ENCODE measurements around the gene RPUSD2.
A peak's percentile ranks its signal among the peaks of the same experiment; 100 is the strongest.

Gene RPUSD2

DNA sequence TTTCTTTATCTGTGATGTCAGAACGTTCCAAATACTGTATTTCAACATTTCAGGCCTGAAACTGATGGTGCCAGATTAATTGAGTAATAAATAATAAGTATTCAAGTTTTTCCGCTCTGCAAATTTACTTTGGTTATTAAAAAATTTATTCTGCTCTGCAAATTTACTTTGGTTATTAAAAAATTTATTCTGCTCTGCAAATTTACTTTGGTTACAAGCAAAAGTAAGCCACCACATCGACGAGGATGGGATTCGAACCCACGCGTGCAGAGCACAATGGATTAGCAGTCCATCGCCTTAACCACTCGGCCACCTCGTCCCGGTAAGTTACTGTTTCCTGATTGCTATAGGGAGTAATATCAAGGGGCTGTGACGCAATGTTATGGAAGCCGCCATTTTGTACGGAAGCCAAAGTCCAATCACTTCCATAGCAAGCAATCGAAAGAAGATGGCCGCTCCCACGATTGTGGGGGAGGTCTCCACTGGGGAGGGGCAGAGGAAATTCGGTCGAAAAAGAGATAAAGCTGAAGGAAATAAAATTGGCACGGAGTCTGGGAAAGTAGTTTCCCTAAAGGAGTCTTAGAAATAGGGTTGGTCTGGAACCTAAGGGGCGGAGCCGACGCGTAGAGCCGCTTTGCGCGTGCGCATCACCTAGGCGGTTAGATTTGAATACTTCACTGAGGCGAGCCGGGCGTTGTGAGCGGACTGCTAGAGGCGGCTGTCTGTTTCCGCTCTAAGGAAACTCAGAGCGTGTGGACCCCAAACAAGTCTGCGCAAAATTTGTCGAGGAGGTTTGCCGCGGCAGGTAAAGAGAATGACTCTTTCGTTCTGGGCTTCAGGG lies 24.7 kb downstream of the RPUSD2 start, which contains the start of gene KNL1:
Gene KNL1, plus strand, starts transcription at position 662 of the 841 bp plus-strand sequence. CDS start 8,683 bp downstream, outside the sequence.
- Histone ChIP-seq H3K4me3 (replicated peaks; ENCODE audit: insufficient read depth, low read length) (peak within 1 kb of the TSS; percentile 73), H3K27me3 (ENCODE audit: insufficient read depth, poor library complexity, severe bottlenecking) (no peaks in the 10 kb centered on the region), H3K27ac (replicated peaks) (peak within 1 kb of the TSS; percentile 92)
- 0 out of 2 replicates have a peak, but pooled peaks have one; percentile 35 for TF ChIP-seq POLR2AphosphoS5 (IDR thresholded peaks at IDR 0.05; ENCODE audit: low read depth)
- TF ChIP-seq GABPA (IDR thresholded peaks at IDR 0.05; ENCODE audit: low read depth) = 0 out of 2 replicates have a peak, but pooled peaks have one; percentile 32
- peak; percentile 26; the same call in 1 of the 2 replicates for TF ChIP-seq SPI1 (IDR thresholded peaks at IDR 0.05; ENCODE audit: borderline replicate concordance, low read depth)
- TF ChIP-seq, protein P1, sequence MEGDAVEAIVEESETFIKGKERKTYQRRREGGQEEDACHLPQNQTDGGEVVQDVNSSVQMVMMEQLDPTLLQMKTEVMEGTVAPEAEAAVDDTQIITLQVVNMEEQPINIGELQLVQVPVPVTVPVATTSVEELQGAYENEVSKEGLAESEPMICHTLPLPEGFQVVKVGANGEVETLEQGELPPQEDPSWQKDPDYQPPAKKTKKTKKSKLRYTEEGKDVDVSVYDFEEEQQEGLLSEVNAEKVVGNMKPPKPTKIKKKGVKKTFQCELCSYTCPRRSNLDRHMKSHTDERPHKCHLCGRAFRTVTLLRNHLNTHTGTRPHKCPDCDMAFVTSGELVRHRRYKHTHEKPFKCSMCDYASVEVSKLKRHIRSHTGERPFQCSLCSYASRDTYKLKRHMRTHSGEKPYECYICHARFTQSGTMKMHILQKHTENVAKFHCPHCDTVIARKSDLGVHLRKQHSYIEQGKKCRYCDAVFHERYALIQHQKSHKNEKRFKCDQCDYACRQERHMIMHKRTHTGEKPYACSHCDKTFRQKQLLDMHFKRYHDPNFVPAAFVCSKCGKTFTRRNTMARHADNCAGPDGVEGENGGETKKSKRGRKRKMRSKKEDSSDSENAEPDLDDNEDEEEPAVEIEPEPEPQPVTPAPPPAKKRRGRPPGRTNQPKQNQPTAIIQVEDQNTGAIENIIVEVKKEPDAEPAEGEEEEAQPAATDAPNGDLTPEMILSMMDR (IDR thresholded peaks at IDR 0.05; ENCODE audit: insufficient read depth, low read length) = no peak
- no peak for TF ChIP-seq REST (IDR thresholded peaks at IDR 0.05; ENCODE audit: insufficient replicate concordance, low read depth)
- peak; percentile 71 to 90 for DNase-seq (ENCODE audit: low read depth in 1 of 2, low spot score in 1 of 2)

- Histone ChIP-seq H3K27ac (replicated peaks) (peak overlapping the region; percentile 92), H3K4me3 (replicated peaks; ENCODE audit: insufficient read depth, low read length) (peak overlapping the region; percentile 73)
- peak; percentile 47 to 67 for DNase-seq (ENCODE audit: low read depth in 1 of 2, low spot score in 1 of 2)
These were observed 25.3 kb downstream of the RPUSD2 start for GRCh38 chr15:40594429-40594836.

GRCh38 chr15:40595219-40595618 lies 26.1 kb downstream of the RPUSD2 start:
- peak overlapping the region; percentile 92 for H3K27ac ChIP-seq (replicated peaks)
- peak overlapping the region; percentile 73 for H3K4me3 ChIP-seq (replicated peaks; ENCODE audit: insufficient read depth, low read length)
- TF ChIP-seq SPI1 (IDR thresholded peaks at IDR 0.05; ENCODE audit: borderline replicate concordance, low read depth) = no peak
- no peak for TF ChIP-seq REST (IDR thresholded peaks at IDR 0.05; ENCODE audit: insufficient replicate concordance, low read depth)
- no peak for DNase-seq (ENCODE audit: low read depth in 1 of 2, low spot score in 1 of 2)
- H3K27me3 ChIP-seq (ENCODE audit: insufficient read depth, poor library complexity, severe bottlenecking) = no peaks in the 10 kb centered on the region

More at GRCh38 chr15:40594429-40594836, 25.3 kb downstream of the RPUSD2 start:
- H3K27me3 ChIP-seq (ENCODE audit: insufficient read depth, poor library complexity, severe bottlenecking) = no peaks in the 10 kb centered on the region
- TF ChIP-seq GABPA (IDR thresholded peaks at IDR 0.05; ENCODE audit: low read depth) = peak; percentile 20; the same call in 1 of the 2 replicates
- TF ChIP-seq REST (IDR thresholded peaks at IDR 0.05; ENCODE audit: insufficient replicate concordance, low read depth) = no peak

GRCh38 chr15:40595773-40596172 lies 26.7 kb downstream of the RPUSD2 start:
- H3K27ac ChIP-seq (replicated peaks) = no peak overlapping the region
- DNase-seq (ENCODE audit: low read depth in 1 of 2, low spot score in 1 of 2) = no peak
- no peaks in the 10 kb centered on the region for H3K27me3 ChIP-seq (ENCODE audit: insufficient read depth, poor library complexity, severe bottlenecking)
- no peak overlapping the region for H3K4me3 ChIP-seq (replicated peaks; ENCODE audit: insufficient read depth, low read length)
- TF ChIP-seq GABPA (IDR thresholded peaks at IDR 0.05; ENCODE audit: low read depth) (no peak), POLR2AphosphoS5 (IDR thresholded peaks at IDR 0.05; ENCODE audit: low read depth) (no peak), SPI1 (IDR thresholded peaks at IDR 0.05; ENCODE audit: borderline replicate concordance, low read depth) (no peak), REST (IDR thresholded peaks at IDR 0.05; ENCODE audit: insufficient replicate concordance, low read depth) (no peak)
- TF ChIP-seq, protein P1 (IDR thresholded peaks at IDR 0.05; ENCODE audit: insufficient read depth, low read length) = no peak
